HCT116 (cell line): ENCODE results near the gene LRRC7. TPM values are rescaled to one million over a fixed set of nuclear protein-coding genes. Genes with fewer than 3 reads are reported as not detected.

ENCODE experiments used
- ATAC-seq: fragments of 200-7000 bp; cut with Tn5 transposase; 2 replicates; pipeline ENCODE4 v1.9.1; 2020; ENCODE audit warnings: mild to moderate bottlenecking, moderate library complexity
- BruUV-seq: library from RNA; stranded (reverse); fragments of 400-500 nt; replicated peaks from 2 replicates; lab custom pipeline; 2021; lab: Mats Ljungman, UMichigan
- CTCF ChIA-PET: fragments of 300-600 bp; sonication (Branson Sonifier 250); formaldehyde crosslinking; loops from one replicate; lab custom pipeline; 2021; ENCODE audit warnings: antibody characterized with exemption; lab: Charles Lee
- POLR2A ChIA-PET: fragments of 300-600, 350-600 bp; sonication (Branson Sonifier 250); formaldehyde crosslinking; loops from one replicate; lab custom pipeline; 2021; ENCODE audit warnings: antibody characterized with exemption; lab: Charles Lee
- RAD21 ChIA-PET, 2 experiments: fragments of 300-600 bp; sonication (Branson Sonifier 250); formaldehyde crosslinking; loops; one replicate each; lab custom pipeline; 2023; ENCODE audit warnings: low total read pairs in 2 of 2; ENCODE audit not compliant: uncharacterized antibody in 2 of 2, unreplicated experiment in 2 of 2, low non-redundant PET in 1 of 2; lab: Charles Lee
- DNase-seq: peaks from one replicate; pipeline ENCODE4 v3.0.0-alpha.2; 2010; ENCODE audit warnings: low read depth, low spot score
- H2AFZ ChIP-seq: fragments of 200-600 bp; shearing (Covaris generic), sonication (generic); 2 replicates; pipeline ENCODE4 v1.6.1; 2017; ENCODE audit warnings: low read depth, mixed run types, mixed read lengths, antibody characterized with exemption, low read length; ENCODE audit not compliant: poor library complexity, severe bottlenecking
- H3K27ac ChIP-seq: 2 replicates; pipeline ENCODE4 v1.5.1; 2012; ENCODE audit warnings: low read depth, low read length
- H3K27me3 ChIP-seq: fragments of 200-600 bp; sonication (generic); 2 replicates; pipeline ENCODE4 v1.6.1; 2016; ENCODE audit warnings: mixed run types, low read length, mixed read lengths; ENCODE audit not compliant: insufficient read depth
- H3K36me3 ChIP-seq, 2 experiments: fragments of 200-500 bp in 1 of 2; fragments of 200-600 bp in 1 of 2; sonication (Bioruptor generic) in 1 of 2; sonication (generic) in 1 of 2; 2 replicates each; pipeline versions ENCODE4 v1.5.1 to v1.6.1; 2014 to 2016; ENCODE audit warnings: low read length in 2 of 2, inconsistent platforms in 1 of 2, mixed read lengths in 1 of 2, mixed run types in 1 of 2; ENCODE audit not compliant: insufficient read depth in 2 of 2, control insufficient read depth in 1 of 2
- H3K4me1 ChIP-seq, 2 experiments: fragments of 200-600 bp in 1 of 2; sonication (generic) in 1 of 2; 2 replicates each; pipeline versions ENCODE4 v1.5.1 to v1.6.1; 2012 to 2017; ENCODE audit warnings: low read length in 2 of 2, inconsistent platforms in 1 of 2, mild to moderate bottlenecking in 1 of 2, mixed read lengths in 1 of 2, mixed run types in 1 of 2, moderate library complexity in 1 of 2; ENCODE audit not compliant: insufficient read depth in 2 of 2, control insufficient read depth in 1 of 2
- H3K4me2 ChIP-seq: fragments of 200-600 bp; sonication (generic); 2 replicates; pipeline ENCODE4 v1.6.1; 2017; ENCODE audit warnings: mixed run types, low read length, mixed read lengths
- H3K4me3 ChIP-seq, 2 experiments: fragments of 200-600 bp in 1 of 2; sonication (generic) in 1 of 2; replicated peaks in 1 of 2; 2 replicates each; pipeline ENCODE4 v1.5.1; 2011 to 2016; ENCODE audit warnings: low read length in 2 of 2, control low read depth in 1 of 2, low read depth in 1 of 2, mild to moderate bottlenecking in 1 of 2, mixed read lengths in 1 of 2, mixed run types in 1 of 2
- H3K79me2 ChIP-seq: fragments of 200-600 bp; sonication (generic); 2 replicates; pipeline ENCODE4 v1.6.1; 2017; ENCODE audit warnings: mild to moderate bottlenecking, mixed run types, low read length, moderate library complexity, mixed read lengths; ENCODE audit not compliant: insufficient read depth
- H3K9ac ChIP-seq: fragments of 200-600 bp; sonication (generic); 2 replicates; pipeline ENCODE4 v1.6.1; 2016; ENCODE audit warnings: low read length, mixed read lengths
- H3K9me2 ChIP-seq: fragments of 200-600 bp; sonication (generic), shearing (Covaris generic); 2 replicates; pipeline ENCODE4 v1.6.1; 2017; ENCODE audit warnings: mixed run types, mild to moderate bottlenecking, moderate library complexity; ENCODE audit not compliant: insufficient read depth
- H3K9me3 ChIP-seq, 2 experiments: fragments of 200-500 bp in 1 of 2; fragments of 200-600 bp in 1 of 2; sonication (Bioruptor generic) in 1 of 2; sonication (generic) in 1 of 2; 2 replicates each; pipeline ENCODE4 v1.6.1; 2014 to 2017; ENCODE audit warnings: low read length in 2 of 2, mixed read lengths in 2 of 2, inconsistent platforms in 1 of 2, low read depth in 1 of 2, mild to moderate bottlenecking in 1 of 2, mixed run types in 1 of 2, moderate library complexity in 1 of 2; ENCODE audit not compliant: control insufficient read depth in 1 of 2, insufficient read depth in 1 of 2
- H4K20me1 ChIP-seq: fragments of 200-600 bp; sonication (generic), shearing (Covaris generic); 2 replicates; pipeline ENCODE4 v1.6.1; 2017; ENCODE audit warnings: mixed run types, mild to moderate bottlenecking, moderate library complexity; ENCODE audit not compliant: insufficient read depth
- ELF1 ChIP-seq: IDR thresholded peaks from 2 replicates; pipeline ENCODE4 v1.6.1; 2012; ENCODE audit warnings: low read depth, borderline replicate concordance
- EZH2 ChIP-seq: fragments of 200-600 bp; sonication (generic); IDR thresholded peaks from 2 replicates; pipeline ENCODE4 v1.6.1; 2017; ENCODE audit warnings: antibody characterized with exemption, mixed run types
- FOSL1 ChIP-seq: IDR thresholded peaks from 2 replicates; pipeline ENCODE4 v1.6.1; 2012; ENCODE audit warnings: low read depth
- JUND ChIP-seq: IDR thresholded peaks from 2 replicates; pipeline ENCODE4 v1.6.1; 2012
- POLR2AphosphoS5 ChIP-seq: IDR thresholded peaks from 2 replicates; pipeline ENCODE4 v1.6.1; 2011; ENCODE audit warnings: mild to moderate bottlenecking, low read depth, low read length, moderate library complexity
- RAD21 ChIP-seq: IDR thresholded peaks from 2 replicates; pipeline ENCODE4 v1.6.1; 2012; ENCODE audit warnings: low read depth, mild to moderate bottlenecking
- YY1 ChIP-seq: IDR thresholded peaks from 2 replicates; pipeline ENCODE4 v1.6.1; 2011; ENCODE audit warnings: low read length, low read depth, moderate library complexity, mild to moderate bottlenecking; ENCODE audit not compliant: insufficient replicate concordance; ENCODE audit errors: extremely low read depth
- intact Hi-C: fragments of 100-400 bp; cut with micrococcal nuclease; formaldehyde crosslinking; loops from 2 replicates; pipeline ENCODE4 v1.10.0; 2022
- total RNA-seq: library from RNA; stranded (reverse); gene quantifications from one replicate; pipeline ENCODE4 v1.2.1, GENCODE V29; 2021; ENCODE audit not compliant: unreplicated experiment
- TF ChIP-seq, protein P1 (sequence below), 3 experiments: fragments of 200-600 bp in 1 of 3; sonication (generic) in 1 of 3; IDR thresholded peaks in 2 of 3; conservative IDR thresholded peaks in 1 of 3; 2 replicates each; pipeline ENCODE4 v1.5.1; 2012 to 2017; ENCODE audit warnings: low read depth in 2 of 3, low read length in 2 of 3, antibody characterized with exemption in 1 of 3, borderline replicate concordance in 1 of 3, control low read depth in 1 of 3, mild to moderate bottlenecking in 1 of 3, mixed read lengths in 1 of 3, mixed run types in 1 of 3, moderate library complexity in 1 of 3; ENCODE audit not compliant: insufficient read depth in 1 of 3

Gene LRRC7
- total RNA-seq, 1 experiment from 2014 or later: not detected

DNA sequence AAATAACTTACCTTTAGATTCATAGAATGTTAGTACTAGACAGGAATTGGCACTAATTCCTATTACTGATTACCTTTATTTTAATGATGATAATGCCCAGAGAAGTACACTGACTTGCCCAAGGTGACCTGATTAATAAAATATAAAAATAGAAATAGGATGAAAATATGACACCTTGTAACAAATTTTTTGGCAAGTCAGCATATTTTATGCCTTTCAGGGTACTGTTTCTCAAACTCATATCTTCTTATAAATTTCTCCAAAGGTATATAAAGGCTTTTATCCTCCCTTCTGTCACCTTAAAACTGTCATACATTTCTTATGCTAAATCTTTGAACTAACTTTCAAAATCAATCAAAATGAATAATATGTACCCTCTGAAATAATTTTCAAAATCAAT, 466.2 kb downstream of the LRRC7 start:
- Histone ChIP-seq H3K27ac (no peak overlapping the region), H3K4me2 (peak overlapping the region; percentile 19; the same call in 1 of the 2 replicates), H3K79me2 (no peaks in the 10 kb centered on the region), H3K9me2 (no peaks in the 10 kb centered on the region), H4K20me1 (no peaks in the 10 kb centered on the region), H3K36me3 (no peaks in the 10 kb centered on the region), H3K4me1 (no peaks in the 10 kb centered on the region; a peak in 1 of 4 replicates), H3K4me3 (no peak overlapping the region), H2AFZ (peak overlapping the region; percentile 24), H3K9ac (no peak overlapping the region), H3K9me3 (no peaks in the 10 kb centered on the region), H3K27me3 (peaks cover 18% of the 10 kb centered on the region)
- DNase-seq (no peak), ATAC-seq (no peak)
- no peak for TF ChIP-seq YY1
- no peak for TF ChIP-seq ELF1
- TF ChIP-seq POLR2AphosphoS5: no peak
- no peak for TF ChIP-seq JUND
- TF ChIP-seq, protein P1, sequence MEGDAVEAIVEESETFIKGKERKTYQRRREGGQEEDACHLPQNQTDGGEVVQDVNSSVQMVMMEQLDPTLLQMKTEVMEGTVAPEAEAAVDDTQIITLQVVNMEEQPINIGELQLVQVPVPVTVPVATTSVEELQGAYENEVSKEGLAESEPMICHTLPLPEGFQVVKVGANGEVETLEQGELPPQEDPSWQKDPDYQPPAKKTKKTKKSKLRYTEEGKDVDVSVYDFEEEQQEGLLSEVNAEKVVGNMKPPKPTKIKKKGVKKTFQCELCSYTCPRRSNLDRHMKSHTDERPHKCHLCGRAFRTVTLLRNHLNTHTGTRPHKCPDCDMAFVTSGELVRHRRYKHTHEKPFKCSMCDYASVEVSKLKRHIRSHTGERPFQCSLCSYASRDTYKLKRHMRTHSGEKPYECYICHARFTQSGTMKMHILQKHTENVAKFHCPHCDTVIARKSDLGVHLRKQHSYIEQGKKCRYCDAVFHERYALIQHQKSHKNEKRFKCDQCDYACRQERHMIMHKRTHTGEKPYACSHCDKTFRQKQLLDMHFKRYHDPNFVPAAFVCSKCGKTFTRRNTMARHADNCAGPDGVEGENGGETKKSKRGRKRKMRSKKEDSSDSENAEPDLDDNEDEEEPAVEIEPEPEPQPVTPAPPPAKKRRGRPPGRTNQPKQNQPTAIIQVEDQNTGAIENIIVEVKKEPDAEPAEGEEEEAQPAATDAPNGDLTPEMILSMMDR (IDR thresholded peaks at IDR 0.05 in 2 of 3, conservative IDR thresholded peaks at IDR 0.05 in 1 of 3; ENCODE audit: borderline replicate concordance in 1 of 3, insufficient read depth in 1 of 3, low read depth in 2 of 3, low read length in 2 of 3): no peak
- TF ChIP-seq RAD21: no peak
- TF ChIP-seq EZH2: no peak
- TF ChIP-seq FOSL1: no peak
- no TSS peak for BruUV-seq
- ChIA-PET CTCF (interaction anchor here (0.7 kb wide), 1 partner anchor 109 kb away, joined by 3 read pairs; no protein-coding TSS in a partner anchor), RAD21 (no interaction called here), POLR2A (interaction anchor here (0.8 kb wide), 1 partner anchor 8 kb away, joined by 3 read pairs; no protein-coding TSS in a partner anchor)
- intact Hi-C loops: loop anchor here (10.0 kb wide), 1 partner anchor 661 kb away; no protein-coding TSS in a partner anchor
